GM23338 (cell line): ENCODE results near the gene WWOX.

Source experiments
- CREB1 ChIP-seq: fragments of 250-450 bp; sonication (Bioruptor Pico); IDR thresholded peaks from 2 replicates; pipeline ENCODE4 v1.5.0; 2020; ENCODE audit warnings: low read depth, mild to moderate bottlenecking, moderate library complexity
- EZH2 ChIP-seq: fragments of 200-600 bp; sonication (generic); IDR thresholded peaks from one replicate; pipeline ENCODE4 v1.8.0; 2017; ENCODE audit warnings: antibody characterized with exemption, mild to moderate bottlenecking, low read depth; ENCODE audit not compliant: unreplicated experiment
- EZH2phosphoT487 ChIP-seq: fragments of 200-600 bp; sonication (generic); IDR thresholded peaks from one replicate; pipeline ENCODE4 v1.8.1; 2018; ENCODE audit warnings: antibody characterized with exemption; ENCODE audit not compliant: unreplicated experiment
- POLR2AphosphoS5 ChIP-seq: IDR thresholded peaks from 2 replicates; pipeline ENCODE4 v1.6.1; 2016; ENCODE audit warnings: antibody characterized with exemption, low read depth
- TF ChIP-seq, protein P1 (sequence below), 2 experiments: fragments of 200-600 bp in 1 of 2; sonication (generic) in 1 of 2; conservative IDR thresholded peaks; 2 replicates each; pipeline versions ENCODE4 v1.5.1 to v1.6.1; 2016 to 2017; ENCODE audit warnings: antibody characterized with exemption in 2 of 2, low read depth in 2 of 2, mild to moderate bottlenecking in 2 of 2, moderate library complexity in 1 of 2
- TF ChIP-seq, protein P2 (sequence below): IDR thresholded peaks from 2 replicates; pipeline ENCODE4 v1.6.1; 2016; ENCODE audit warnings: antibody characterized with exemption

DNA sequence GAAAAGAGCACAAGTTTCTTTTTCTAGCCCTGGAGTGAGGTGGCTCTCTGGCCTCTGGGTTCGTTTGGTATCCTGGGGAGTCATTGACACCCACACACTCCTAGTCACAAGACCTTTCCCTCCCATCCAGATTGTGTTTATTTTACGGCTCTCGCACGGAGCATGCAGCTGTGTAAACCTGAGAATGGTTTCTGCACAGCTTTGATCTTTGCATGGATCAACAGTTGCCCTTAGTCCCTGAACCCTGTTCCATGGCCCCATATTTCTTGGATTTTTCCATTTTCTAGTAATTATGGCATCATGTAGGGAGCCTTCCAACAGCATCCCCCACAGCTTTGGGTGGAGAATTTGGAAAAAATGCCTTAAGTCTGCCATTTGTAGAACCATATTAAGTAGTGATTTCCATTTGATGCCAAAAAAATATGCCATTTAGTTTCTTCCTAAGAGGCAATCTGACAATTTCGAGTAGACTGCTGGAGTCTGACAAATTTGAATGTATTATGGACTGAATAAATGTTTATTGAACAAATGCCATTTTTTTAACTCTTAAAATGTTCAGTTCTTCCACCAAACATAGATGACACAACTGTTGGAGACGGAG is 197.7 kb downstream of the WWOX start:
- TF ChIP-seq, protein P1, sequence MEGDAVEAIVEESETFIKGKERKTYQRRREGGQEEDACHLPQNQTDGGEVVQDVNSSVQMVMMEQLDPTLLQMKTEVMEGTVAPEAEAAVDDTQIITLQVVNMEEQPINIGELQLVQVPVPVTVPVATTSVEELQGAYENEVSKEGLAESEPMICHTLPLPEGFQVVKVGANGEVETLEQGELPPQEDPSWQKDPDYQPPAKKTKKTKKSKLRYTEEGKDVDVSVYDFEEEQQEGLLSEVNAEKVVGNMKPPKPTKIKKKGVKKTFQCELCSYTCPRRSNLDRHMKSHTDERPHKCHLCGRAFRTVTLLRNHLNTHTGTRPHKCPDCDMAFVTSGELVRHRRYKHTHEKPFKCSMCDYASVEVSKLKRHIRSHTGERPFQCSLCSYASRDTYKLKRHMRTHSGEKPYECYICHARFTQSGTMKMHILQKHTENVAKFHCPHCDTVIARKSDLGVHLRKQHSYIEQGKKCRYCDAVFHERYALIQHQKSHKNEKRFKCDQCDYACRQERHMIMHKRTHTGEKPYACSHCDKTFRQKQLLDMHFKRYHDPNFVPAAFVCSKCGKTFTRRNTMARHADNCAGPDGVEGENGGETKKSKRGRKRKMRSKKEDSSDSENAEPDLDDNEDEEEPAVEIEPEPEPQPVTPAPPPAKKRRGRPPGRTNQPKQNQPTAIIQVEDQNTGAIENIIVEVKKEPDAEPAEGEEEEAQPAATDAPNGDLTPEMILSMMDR (conservative IDR thresholded peaks at IDR 0.05; ENCODE audit: low read depth in 2 of 2), result no peak
- TF ChIP-seq CREB1 (CRISPR knock-in tag) (no peak), POLR2AphosphoS5 (no peak), EZH2 (no peak), EZH2phosphoT487 (no peak)
- TF ChIP-seq, protein P2, sequence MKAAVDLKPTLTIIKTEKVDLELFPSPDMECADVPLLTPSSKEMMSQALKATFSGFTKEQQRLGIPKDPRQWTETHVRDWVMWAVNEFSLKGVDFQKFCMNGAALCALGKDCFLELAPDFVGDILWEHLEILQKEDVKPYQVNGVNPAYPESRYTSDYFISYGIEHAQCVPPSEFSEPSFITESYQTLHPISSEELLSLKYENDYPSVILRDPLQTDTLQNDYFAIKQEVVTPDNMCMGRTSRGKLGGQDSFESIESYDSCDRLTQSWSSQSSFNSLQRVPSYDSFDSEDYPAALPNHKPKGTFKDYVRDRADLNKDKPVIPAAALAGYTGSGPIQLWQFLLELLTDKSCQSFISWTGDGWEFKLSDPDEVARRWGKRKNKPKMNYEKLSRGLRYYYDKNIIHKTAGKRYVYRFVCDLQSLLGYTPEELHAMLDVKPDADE, result no peak
